Brain microvascular endothelial cell (primary cell): Measurements from ENCODE around the gene SCN2B.

ENCODE experiments used
- DNase-seq: peaks from one replicate; pipeline ENCODE4 v3.0.0-alpha.2; 2020
- H3K27ac ChIP-seq: fragments of 250-450 bp; sonication (Bioruptor Pico); 2 replicates; pipeline ENCODE4 v1.5.1; 2020; ENCODE audit warnings: mild to moderate bottlenecking, moderate library complexity
- H3K27me3 ChIP-seq: fragments of 250-450 bp; sonication (Bioruptor Pico); replicated peaks from 2 replicates; pipeline ENCODE4 v1.5.1; 2020; ENCODE audit warnings: mild to moderate bottlenecking
- H3K36me3 ChIP-seq: fragments of 250-450 bp; sonication (Bioruptor Pico); replicated peaks from 2 replicates; pipeline ENCODE4 v1.5.1; 2020; ENCODE audit warnings: mild to moderate bottlenecking
- H3K4me3 ChIP-seq: 2 replicates; pipeline ENCODE4 v1.5.1; 2011; ENCODE audit warnings: low read depth, mild to moderate bottlenecking, control low read depth, low read length, moderate library complexity
- CTCF ChIP-seq: IDR thresholded peaks from 2 replicates; pipeline ENCODE4 v1.5.1; 2011; ENCODE audit warnings: low read depth, mild to moderate bottlenecking, moderate library complexity, low read length, control low read depth, inconsistent platforms; ENCODE audit errors: missing control alignments
- in situ Hi-C: cut with HindIII; loops from 2 replicates; pipeline ENCODE4 v1.10.0; 2017; ENCODE audit warnings: low sequenced_read_pairs, low pct_ligation_motif_present

Gene SCN2B

DNA sequence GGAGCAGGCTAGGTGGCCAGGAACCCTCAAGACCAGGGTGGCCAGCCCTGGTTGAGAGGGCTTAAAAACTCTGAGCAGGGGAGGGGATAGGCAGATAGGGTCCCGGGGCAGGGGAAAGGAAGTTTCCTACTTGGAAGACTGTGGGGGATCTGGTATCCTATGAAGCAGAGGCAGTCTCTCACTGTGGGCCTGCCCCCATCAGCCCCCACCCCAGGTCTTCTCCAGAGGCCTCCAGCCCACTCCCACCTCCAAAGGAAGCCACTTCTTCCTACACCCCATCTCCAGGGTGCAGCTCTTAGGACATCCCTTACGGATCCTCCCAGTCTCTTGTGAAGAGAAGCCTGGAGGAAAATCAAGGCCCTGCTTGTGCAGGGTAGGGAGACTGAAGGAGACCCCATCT is 40.1 kb downstream of the SCN2B start:
- no peak for TF ChIP-seq CTCF
- in situ Hi-C loops = no loop called here
- Histone ChIP-seq H3K27ac (no peak overlapping the region), H3K4me3 (no peak overlapping the region), H3K36me3 (no peaks in the 10 kb centered on the region), H3K27me3 (no peaks in the 10 kb centered on the region)
- DNase-seq = no peak

- in situ Hi-C loops = no loop called here
- Histone ChIP-seq H3K36me3 (no peaks in the 10 kb centered on the region), H3K4me3 (no peak overlapping the region), H3K27ac (no peak overlapping the region), H3K27me3 (no peaks in the 10 kb centered on the region)
- DNase-seq = no peak
- no peak for TF ChIP-seq CTCF
These were observed 40.7 kb downstream of the SCN2B start for GRCh38 chr11:118135796-118136165.

DNA sequence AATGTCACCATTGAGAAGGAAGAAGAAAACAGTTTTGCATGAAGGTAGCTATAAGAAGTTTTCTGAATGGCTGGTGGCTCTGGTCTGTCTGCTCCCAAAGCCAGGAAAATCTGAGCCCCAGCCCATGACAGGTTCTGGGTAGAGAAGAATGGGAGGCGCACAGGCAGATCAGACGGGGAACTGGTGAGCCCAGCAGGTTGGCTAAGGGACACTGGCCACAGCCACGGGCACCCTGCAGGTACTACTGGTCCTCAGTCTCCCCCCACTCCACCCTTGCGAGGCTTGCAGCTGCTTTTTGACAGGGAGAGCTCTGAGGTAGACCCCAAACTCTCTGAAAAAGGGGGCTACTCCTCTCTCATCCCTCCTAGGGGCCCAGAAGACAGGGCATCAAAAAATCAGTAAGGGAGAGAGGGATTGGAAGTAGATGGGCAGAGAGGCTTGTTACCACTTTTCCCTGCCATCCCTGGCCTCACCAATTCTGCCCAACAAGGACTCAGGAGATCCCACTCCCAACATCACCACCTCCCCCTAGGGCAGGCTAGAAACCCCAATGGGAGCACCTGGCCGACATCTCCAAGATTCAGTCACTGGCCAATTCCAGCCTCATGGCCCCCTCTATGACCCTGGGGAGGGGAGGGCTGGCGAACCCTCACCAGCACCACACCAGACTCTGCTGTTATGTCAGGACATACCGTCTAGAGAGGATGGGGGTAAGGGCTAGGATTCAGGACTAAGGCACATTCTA is 41.2 kb downstream of the SCN2B start:
- in situ Hi-C loops = no loop called here
- TF ChIP-seq CTCF = no peak
- Histone ChIP-seq H3K27me3 (no peaks in the 10 kb centered on the region), H3K4me3 (no peak overlapping the region), H3K27ac (no peak overlapping the region), H3K36me3 (no peaks in the 10 kb centered on the region)
- DNase-seq = no peak

GRCh38 chr11:118133816-118134215 is 42.6 kb downstream of the SCN2B start:
- DNase-seq = no peak
- no peak for TF ChIP-seq CTCF
- Histone ChIP-seq H3K27me3 (no peaks in the 10 kb centered on the region), H3K27ac (no peak overlapping the region), H3K36me3 (no peaks in the 10 kb centered on the region), H3K4me3 (no peak overlapping the region)
- in situ Hi-C loops = no loop called here

DNA sequence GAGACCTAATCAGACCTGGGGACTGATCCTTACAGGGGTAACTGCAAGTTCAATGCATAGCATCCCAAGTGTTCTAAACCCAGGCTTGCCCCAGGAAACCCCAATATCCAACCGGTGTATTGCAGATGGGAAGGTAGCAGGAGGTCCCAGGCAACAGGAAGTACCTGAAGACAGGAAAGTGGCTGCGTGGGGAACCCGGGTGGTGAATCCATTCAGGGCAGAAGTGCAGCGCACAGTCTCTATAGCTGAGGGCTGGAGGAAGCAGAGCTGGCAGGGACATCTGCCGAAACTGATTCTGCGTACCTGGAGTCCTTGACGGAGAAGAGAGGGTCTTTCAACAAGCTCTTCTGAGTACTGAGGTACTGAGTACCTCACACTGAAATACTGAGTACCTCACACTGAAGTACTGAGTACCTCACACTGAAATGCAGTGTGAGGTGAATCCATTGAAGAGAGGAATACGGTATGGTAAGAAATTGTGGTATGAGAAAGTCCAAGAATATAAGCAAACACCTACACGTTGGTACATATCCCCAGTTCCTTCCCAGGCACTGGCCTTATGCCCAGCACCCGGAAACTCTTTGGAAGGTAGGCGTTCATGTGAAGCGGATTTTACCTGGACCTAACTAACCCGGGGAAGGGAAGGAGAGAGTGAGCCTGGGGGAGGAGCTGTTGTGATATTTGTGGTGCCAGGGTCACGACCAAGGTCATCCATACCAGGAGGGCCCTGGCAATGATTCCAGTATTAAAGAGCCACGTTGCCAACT is 43.9 kb downstream of the SCN2B start:
- no peak for DNase-seq
- TF ChIP-seq CTCF = no peak
- no peaks in the 10 kb centered on the region for H3K27me3 ChIP-seq
- in situ Hi-C loops = no loop called here
- H3K4me3 ChIP-seq = no peak overlapping the region
- no peak overlapping the region for H3K27ac ChIP-seq
- no peaks in the 10 kb centered on the region for H3K36me3 ChIP-seq
